ENCODE data around the gene ADGRG7.

The ADGRG7 gene

DNA sequence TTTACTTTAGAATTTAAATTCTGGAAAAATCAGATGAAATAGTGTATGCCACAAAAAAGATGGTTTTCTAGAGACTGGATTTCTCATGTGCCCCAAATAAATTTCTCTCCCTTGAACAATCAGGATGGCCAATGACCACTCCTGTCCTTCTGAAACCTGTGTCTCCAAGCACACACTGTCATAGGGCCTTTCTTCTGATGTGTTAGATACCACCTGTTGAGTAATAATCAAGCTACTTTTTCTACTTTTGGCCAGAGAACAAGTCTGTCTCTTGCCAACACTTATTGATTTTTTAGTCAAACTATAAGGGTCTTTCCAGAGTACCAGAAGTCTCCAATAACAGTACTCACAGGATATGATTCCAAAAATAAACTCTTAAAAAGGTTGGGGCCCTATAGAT, 83.8 kb downstream of the ADGRG7 start:
- no peak overlapping the region for H3K4me3 ChIP-seq
- DNase-seq (ENCODE audit: low spot score) = no peak
- no peak overlapping the region for H3K27ac ChIP-seq
- TF ChIP-seq, protein P1, sequence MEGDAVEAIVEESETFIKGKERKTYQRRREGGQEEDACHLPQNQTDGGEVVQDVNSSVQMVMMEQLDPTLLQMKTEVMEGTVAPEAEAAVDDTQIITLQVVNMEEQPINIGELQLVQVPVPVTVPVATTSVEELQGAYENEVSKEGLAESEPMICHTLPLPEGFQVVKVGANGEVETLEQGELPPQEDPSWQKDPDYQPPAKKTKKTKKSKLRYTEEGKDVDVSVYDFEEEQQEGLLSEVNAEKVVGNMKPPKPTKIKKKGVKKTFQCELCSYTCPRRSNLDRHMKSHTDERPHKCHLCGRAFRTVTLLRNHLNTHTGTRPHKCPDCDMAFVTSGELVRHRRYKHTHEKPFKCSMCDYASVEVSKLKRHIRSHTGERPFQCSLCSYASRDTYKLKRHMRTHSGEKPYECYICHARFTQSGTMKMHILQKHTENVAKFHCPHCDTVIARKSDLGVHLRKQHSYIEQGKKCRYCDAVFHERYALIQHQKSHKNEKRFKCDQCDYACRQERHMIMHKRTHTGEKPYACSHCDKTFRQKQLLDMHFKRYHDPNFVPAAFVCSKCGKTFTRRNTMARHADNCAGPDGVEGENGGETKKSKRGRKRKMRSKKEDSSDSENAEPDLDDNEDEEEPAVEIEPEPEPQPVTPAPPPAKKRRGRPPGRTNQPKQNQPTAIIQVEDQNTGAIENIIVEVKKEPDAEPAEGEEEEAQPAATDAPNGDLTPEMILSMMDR (IDR thresholded peaks at IDR 0.05) = no peak

DNA sequence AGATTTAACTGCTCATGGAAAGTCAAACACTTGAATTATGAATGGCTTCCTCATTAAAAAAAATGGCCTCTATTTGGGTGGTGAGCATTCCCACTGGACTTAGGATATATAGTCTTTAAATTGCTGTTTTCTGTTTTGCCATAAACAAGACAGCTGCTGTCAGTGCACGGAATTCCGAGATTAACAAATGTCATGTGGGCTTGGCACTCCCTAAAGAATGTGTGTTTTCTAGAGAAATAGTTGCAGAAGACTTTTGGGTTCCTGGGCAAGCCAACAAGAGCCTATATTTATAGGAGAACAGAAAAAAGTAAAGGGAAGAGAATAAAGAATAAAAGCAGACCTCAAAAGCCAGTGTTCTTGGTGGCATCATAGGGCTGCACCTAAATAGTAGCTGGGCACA, 86.3 kb downstream of the ADGRG7 start:
- TF ChIP-seq, protein P1 (IDR thresholded peaks at IDR 0.05) = no peak
- H3K27ac ChIP-seq = no peak overlapping the region
- H3K4me3 ChIP-seq = no peak overlapping the region
- DNase-seq (ENCODE audit: low spot score) = no peak

DNA sequence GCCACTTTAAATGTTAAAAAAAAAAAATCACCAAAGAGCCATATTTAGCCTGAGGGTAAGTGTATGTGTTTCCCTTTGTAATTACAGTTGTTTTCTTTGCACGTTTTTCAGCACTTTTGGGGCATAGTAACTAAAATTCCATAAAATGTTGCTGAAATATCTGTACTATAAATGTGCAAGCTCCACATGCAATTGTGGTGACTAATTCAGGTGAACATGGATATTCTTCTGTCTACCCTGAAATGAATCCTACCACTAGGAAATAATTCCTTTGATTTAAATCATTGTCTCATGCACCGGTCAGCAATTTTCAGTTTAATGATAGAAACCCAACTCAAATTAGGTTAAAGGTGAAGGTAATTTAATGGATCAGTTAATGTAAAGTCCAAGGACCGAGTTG, 86.8 kb downstream of the ADGRG7 start:
- TF ChIP-seq, protein P1 (IDR thresholded peaks at IDR 0.05) = no peak
- no peak for DNase-seq (ENCODE audit: low spot score)
- H3K4me3 ChIP-seq = no peak overlapping the region
- no peak overlapping the region for H3K27ac ChIP-seq

DNA sequence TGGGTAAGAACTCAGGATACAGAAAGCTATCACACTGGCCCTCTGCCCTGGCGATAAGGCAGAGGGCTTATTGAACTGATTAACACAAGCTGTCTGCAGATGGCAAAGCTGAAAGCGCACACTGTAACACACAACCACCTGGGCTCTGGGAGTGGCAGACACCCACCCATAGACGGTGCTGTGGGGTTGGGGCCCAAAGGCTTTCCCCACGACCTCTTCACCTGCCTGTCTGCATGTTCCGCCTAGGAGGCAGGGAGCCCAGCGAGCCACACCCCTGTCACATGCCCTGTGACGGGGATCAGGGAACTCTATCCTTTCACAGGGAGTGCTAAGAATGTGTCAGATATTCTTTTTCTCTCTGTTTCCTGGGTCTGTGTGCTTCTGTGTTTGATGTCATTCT, 87.8 kb downstream of the ADGRG7 start:
- H3K4me3 ChIP-seq = no peak overlapping the region
- no peak overlapping the region for H3K27ac ChIP-seq
- TF ChIP-seq, protein P1 (IDR thresholded peaks at IDR 0.05) = no peak
- DNase-seq (ENCODE audit: low spot score) = no peak

DNA sequence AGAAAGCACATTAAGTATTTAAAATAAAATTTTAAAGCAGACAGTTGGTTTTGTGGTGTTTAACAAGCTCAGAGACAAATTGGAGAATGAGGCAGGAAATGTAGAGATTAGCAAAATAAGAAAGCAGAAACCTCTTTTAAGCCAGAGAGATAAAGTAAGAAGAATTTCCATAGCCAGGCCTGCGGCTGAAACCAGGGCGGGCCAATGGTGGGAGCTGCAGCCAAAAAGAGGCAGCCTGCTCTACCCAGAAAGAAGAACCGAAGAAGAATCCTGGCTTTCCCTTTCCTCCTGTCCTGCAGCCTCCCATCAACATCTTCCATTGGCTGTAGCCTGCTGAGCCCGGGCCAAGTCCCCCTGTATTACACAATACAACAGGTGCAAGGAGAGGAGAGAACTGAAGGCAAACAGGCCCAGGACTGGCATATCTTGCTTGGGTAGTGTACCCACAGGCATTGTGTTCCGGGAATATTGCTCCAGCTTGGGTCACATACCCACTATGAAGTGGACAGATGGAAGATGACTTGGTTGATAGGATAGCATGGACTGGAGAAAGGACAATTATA, 88.4 kb downstream of the ADGRG7 start:
- TF ChIP-seq, protein P1 (IDR thresholded peaks at IDR 0.05) = no peak
- H3K4me3 ChIP-seq = no peak overlapping the region
- no peak for DNase-seq (ENCODE audit: low spot score)
- H3K27ac ChIP-seq = no peak overlapping the region

DNA sequence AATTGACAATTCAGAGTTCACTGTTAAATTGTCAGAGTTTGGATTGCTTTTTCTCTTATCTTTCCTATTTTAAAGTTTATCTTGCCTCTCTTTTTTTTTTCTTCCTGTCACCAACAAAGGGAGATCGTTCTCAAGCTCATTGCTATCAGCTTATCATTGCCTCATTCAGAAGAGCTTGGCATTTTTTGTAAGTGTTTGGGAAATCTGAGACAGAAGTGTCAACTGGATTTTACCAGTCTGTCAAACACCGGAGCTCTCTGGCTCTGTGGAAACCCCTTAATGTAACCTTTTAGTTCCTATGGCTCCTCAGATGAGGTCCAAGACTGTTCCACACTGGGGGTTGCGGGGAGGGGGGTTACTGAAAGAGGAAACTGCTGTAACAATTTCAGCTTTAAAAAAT, 89.3 kb downstream of the ADGRG7 start:
- no peak overlapping the region for H3K27ac ChIP-seq
- no peak for DNase-seq (ENCODE audit: low spot score)
- H3K4me3 ChIP-seq = no peak overlapping the region
- TF ChIP-seq, protein P1 (IDR thresholded peaks at IDR 0.05) = no peak

DNA sequence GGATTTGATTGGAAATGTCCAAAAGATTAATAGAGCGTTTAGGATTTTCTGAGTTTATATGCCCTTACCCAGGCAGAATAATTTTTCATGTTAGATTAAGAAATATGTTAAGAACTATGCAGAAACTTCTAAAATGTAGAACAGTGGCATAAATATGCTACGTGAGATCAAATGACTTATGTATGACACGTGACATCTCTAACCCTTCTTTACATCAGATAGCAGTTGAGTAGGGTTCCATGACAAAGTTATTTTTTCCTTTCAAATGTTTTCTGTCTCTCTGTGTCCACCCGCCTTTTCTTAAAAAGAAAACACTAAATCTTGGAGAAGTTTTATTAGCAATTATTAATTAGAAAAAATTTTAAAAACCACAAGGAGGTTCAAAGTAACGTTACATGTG, 91.3 kb downstream of the ADGRG7 start:
- no peak for DNase-seq (ENCODE audit: low spot score)
- Histone ChIP-seq H3K27ac (no peak overlapping the region), H3K4me3 (no peak overlapping the region)
- TF ChIP-seq, protein P1 (IDR thresholded peaks at IDR 0.05) = no peak
